Measurements from ENCODE around the gene RTKN. TPM values are rescaled to one million over a fixed set of nuclear protein-coding genes. Genes with fewer than 3 reads are reported as not detected.
"Not testable (repeated sequence)": the region's sequence is repeated elsewhere in the genome, so short reads cannot be mapped to it uniquely, and the experiment has no call there.

The RTKN gene
- total RNA-seq, 1 experiment from 2014 or later = 15.1 TPM

- no peak for DNase-seq (ENCODE audit: low read depth)
These were observed 2.4 kb downstream of the RTKN start for GRCh38 chr2:74439373-74439772.

- DNase-seq (ENCODE audit: low read depth) = no peak
These were observed 3.5 kb downstream of the RTKN start for GRCh38 chr2:74438248-74438647.

DNA sequence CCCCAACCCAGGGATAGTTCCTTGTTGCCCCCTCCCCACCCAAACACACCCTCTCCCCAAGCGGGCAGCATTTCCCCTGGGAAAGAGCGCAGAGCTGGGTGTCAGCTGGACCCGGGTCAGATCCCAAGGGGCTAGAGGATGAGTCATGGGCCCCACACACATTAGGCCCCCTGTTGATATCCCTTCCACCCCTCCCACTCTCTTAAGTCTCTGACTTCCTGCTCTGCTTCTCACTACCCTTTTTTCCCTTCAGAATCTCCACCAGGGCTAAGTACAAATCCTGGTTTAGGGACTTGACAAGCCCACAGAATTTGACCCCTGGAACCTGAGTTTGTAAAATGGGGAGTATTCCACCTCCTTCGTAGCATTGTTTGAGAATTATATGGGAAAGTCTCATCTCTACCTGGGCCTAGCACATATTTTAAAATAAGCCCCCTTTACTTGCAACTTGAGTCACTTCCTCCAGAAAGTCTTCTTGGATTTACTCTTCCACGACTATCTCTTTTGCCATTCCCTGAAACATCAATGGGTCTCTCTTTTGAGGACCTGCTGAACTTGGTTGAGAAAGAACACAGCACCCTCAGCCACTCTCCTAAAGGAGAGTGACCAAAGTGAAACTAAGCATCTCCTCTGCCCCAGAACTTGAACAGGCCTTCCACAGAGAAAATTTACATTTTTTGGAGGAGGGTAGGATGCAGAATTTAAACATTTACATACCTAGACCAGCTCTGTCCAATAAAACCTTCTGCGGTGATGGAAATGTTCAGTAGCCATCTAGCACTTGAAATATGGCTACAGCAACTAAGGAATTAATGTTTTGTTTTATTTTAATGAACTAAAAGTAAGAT is 4.7 kb downstream of the RTKN start:
- DNase-seq (ENCODE audit: low read depth) = no peak

DNA sequence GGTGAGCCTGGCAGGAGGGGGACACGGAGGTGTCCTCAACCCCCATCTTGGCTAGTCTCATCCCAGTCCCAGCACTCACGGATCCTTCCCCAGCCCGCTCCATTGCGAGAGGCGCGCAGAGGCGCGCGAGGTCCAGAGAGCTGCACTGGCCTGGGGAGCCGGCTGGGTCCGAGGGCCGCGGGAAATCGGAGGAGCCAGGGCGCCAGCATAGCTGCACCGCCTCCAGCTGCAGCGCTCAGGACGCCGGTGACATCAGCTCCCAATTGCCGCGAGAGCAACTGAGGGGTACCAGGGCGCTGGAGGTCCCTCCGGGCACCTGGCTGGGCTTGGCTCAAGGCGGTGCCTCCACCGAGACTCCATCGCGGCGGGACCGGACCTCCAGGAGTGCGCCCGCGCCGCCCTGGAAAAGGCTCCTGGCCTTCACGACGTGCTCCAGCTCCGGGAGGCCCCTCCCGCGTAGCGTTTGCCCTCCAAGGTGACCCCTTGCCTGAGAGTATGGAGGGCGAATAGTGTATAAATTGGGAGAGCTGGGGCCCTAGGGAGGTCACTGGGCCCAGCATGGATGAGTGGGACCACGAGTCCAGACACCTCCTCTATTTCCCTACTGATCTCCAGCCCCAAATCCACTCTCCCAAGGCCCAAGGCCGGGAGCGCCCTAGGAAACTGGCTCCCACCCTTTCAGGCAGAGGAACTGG is 5.5 kb downstream of the RTKN start:
- DNase-seq (ENCODE audit: low read depth) = no peak

DNA sequence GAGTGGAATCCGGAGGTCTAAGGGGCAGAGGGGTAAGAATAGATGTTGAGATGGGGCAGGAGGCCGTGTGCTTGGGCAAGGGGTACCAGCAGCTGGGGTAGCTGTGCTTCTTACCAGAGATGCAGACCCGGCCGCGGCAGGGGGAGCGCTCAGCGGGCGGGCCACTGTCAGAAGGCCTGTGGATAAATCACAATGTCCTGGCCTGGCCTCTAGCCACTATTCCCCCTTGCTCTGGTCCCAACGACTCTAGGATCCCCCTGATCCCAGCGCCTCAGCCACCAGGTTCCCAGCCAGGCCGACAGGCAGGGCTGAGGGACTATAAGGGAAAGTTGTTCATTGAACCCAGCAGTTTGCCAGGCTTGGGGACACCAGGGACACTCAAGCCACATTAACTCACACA is 11.2 kb downstream of the RTKN start:
- no peak for DNase-seq (ENCODE audit: low read depth)

DNA sequence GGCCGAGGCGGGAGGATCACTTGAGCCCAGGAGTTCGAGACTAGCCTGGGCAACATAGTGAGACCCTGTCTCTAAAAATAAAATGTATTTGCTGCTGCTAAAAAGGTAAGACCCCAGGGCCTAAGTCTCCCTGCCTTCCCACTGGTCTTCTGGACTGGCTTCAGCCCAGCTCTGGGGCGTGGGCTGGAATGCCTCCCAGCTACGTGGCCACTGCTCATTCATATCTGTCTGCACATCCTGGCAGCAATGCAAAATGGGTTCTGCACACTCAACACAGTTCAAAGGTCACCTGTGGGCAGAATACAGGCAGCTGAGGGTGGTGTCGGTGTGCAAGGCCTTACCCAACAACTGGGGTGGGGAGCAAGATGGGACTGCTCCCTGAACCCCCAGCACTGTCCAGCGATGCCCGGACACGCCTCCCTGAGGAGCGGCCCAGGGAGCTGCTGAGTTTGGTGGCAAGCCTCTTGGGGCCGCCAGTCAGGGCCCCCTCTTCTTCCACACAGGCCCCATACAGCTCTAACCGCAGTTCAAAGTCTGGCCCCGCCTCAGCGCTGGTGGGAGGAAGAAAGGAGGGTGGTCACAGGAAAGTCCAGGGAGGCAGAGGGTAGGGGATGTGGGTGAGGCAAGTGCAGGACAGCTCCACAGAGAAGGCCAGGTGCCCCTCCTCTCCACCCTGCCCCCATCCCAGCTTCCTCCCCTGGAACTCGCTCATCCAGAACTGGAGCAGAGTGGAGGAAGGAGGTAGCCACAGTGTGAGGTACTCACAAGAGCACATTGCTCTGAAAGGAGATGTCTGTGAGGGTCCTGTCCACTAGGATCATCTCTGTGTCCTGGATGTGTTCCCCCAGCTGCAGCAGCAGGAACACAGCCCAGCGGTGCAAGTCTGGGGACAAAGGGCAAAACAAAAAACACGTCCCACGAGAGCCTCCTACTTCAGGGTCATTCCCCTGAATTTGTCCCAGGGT is 12.0 kb downstream of the RTKN start:
- DNase-seq (ENCODE audit: low read depth) = no peak

DNA sequence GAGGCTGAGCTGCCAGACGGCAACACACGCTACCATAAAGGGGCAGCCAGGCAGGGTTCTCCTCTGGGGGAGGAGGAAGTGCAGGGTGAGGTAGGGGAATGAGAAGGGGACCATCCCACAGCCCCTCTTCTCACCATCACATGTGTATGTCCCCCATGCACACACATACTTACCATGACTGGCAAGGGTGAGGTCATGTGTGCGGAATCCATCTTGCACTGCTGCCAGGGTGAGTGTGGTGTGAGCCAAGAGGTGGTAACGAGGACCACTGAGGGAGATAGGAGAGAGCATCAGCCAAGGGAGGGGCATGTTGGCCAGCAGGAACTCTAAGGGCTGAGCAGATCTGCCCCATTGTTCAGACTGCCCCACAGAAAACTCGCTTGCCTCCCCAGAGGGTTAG is 13.1 kb downstream of the RTKN start:
- DNase-seq (ENCODE audit: low read depth) = no peak

- no peak for DNase-seq (ENCODE audit: low read depth)
These were observed 14.2 kb downstream of the RTKN start for GRCh38 chr2:74427551-74427950.

GRCh38 chr2:74426181-74426758 is 15.5 kb downstream of the RTKN start:
- DNase-seq (ENCODE audit: low read depth) = no peak

DNA sequence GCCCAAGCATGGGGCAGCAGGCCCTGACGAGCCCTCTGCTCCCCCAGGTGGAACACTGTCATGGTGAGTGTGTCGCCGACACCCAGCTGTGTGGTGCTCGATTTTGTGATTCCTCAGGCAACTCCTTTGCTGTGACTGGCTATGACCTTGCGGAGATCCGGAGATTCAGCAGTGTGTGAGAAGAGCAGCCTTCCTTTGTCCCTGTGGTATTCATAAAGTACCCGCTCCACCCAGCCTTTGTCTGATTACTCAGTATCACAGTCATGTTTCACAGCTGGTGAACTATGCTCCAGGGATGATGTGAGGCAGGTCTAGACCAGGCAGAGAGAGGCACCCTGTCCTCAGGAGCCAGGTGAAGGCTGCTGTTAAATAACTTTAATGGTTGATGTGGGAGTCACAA is 16.2 kb downstream of the RTKN start:
- no peak for DNase-seq (ENCODE audit: low read depth)

- DNase-seq (ENCODE audit: low read depth) = no peak
These were observed 16.7 kb downstream of the RTKN start for GRCh38 chr2:74424995-74425406.

- DNase-seq (ENCODE audit: low read depth) = no peak
These were observed 17.4 kb downstream of the RTKN start for GRCh38 chr2:74424139-74424992.

DNA sequence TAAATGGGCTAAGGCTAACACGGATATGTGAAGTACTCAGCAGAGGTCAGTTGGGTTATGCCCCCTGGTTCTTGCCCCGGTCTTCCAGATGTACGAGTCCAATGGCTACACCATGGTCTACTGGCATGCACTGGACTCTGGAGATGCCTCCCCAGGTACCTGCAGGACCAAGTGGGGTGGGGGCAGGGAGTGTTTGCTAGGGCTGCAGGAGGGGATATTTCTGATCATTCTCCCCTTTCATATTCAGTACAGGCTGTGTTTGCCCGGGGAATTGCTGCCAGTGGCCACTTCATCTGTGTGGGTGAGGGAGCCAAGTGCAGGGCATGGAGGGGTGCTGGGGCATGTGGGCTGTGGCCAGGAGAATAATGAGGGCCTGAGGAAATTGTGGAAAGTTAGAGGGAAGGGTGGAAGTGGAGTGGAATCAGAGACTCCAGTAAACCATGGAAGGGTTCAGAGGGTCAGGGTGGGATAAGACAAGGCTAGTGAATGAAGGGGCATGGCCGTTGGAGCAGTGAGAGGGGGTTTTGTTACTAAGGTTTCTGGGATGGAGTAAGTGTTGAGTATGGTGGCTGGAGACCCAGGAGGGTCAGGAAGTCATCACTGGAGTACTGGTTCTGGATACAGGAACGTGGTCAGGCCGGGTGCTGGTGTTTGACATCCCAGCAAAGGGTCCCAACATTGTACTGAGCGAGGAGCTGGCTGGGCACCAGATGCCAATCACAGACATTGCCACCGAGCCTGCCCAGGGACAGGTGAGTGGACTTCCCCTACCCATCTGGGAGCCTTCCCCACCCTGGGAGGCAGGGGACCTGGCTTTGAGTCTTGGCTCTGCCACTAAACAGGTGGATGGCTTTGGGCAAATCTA is 18.3 kb downstream of the RTKN start:
- no peak for DNase-seq (ENCODE audit: low read depth)

- peak; percentile 92 for DNase-seq (ENCODE audit: low read depth)
These were observed 20.4 kb downstream of the RTKN start, which contains the start of the genes C2orf81 and WDR54 for GRCh38 chr2:74421221-74421870. Gene C2orf81 (minus strand): TSS chr2:74421619. CDS start chr2:74421560, 59 bp downstream. Gene WDR54 (plus strand): TSS chr2:74421730. CDS start chr2:74422154, 424 bp downstream.

GRCh38 chr2:74420443-74421103 is 21.2 kb downstream of the RTKN start:
- not testable (repeated sequence) for DNase-seq (ENCODE audit: low read depth)

- DNase-seq (ENCODE audit: low read depth) = no peak
These were observed 21.7 kb downstream of the RTKN start for GRCh38 chr2:74420006-74420405.

DNA sequence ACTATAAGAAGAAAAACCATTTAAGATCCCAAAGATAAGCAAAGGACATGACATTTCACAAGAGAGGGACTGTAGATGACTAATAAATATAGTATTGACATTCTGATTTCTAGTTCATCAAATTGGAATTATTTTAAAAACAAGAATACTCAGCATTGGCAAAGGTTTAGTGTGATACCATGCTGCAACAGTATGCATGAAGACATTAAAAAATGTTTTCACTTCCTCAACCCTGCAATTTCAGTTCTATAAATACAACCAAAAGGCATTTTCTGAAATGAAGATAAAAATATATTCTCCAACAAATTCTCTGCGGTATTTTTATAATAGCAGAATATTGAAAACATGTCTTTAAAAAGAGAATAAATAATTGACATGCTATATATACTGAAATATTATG is 22.4 kb downstream of the RTKN start:
- DNase-seq (ENCODE audit: low read depth) = no peak

DNA sequence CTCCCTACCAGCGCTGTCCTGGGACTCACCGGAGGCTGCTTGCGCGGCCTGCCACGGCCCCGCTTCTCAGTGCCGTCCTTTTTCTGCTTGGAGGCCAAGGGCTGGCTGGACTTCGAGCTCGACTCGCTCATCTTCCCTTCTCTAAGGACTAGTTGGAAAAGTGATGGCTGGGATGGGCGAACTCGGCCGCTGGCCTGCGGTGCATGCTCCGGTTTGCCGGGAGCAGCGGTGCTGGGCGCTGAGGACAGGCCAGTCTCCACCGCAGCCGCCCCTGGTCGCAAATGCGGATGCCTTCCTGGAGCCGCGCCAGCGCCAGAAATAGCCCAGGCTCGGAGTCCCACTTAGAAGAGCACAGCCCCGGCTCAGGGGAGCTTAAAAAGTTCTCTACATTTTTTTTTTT is 23.4 kb downstream of the RTKN start:
- DNase-seq (ENCODE audit: low read depth) = peak; percentile 54

All from RPMI7951 (cell line).